ENCODE measurements around the gene TPST2.

The TPST2 gene

DNA sequence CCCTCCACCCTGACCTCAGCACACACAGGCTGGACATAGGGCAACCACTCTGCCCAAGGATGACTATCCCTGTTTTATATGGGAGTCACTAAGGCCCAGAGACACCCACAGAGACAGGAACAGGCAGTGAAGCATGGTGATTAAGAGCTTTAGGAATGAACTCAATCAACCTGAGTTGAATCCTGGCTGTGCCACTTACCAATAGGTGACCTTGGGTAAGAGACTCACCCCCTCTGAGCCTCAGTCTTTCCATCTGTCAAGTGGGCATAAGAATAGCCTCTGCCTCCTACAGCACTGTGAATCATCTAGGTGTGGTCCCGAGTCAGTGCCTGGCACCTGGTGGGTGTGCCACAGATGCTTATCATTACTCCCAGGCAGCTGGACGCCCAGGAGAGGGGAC is 21.1 kb upstream of the TPST2 start:
- Histone ChIP-seq H3K4me2 (ENCODE audit: insufficient read depth, low read length) (no peak overlapping the region), H3K4me3 (ENCODE audit: low read depth in 1 of 2, low read length in 2 of 2) (no peak overlapping the region), H3K27me3 (ENCODE audit: insufficient read depth, low read length, poor library complexity) (no peaks in the 10 kb centered on the region), H3K36me3 (ENCODE audit: insufficient read depth, low read length) (no peaks in the 10 kb centered on the region), H3K27ac (ENCODE audit: low read length) (no peak overlapping the region), H4K20me1 (ENCODE audit: insufficient read depth, low read length) (no peaks in the 10 kb centered on the region), H3K9me3 (ENCODE audit: insufficient read depth, low read length, severe bottlenecking) (no peaks in the 10 kb centered on the region), H2AFZ (ENCODE audit: low read depth, low read length) (no peak overlapping the region), H3K79me2 (ENCODE audit: insufficient read depth, low read length) (no peaks in the 10 kb centered on the region), H3K4me1 (ENCODE audit: insufficient read depth, low read length) (peaks cover 6% of the 10 kb centered on the region), H3K9ac (ENCODE audit: low read depth, low read length) (no peak overlapping the region)
- DNase-seq = no peak
- ATAC-seq (ENCODE audit: insufficient read depth, low read depth) = no peak
- TF ChIP-seq, protein P1, sequence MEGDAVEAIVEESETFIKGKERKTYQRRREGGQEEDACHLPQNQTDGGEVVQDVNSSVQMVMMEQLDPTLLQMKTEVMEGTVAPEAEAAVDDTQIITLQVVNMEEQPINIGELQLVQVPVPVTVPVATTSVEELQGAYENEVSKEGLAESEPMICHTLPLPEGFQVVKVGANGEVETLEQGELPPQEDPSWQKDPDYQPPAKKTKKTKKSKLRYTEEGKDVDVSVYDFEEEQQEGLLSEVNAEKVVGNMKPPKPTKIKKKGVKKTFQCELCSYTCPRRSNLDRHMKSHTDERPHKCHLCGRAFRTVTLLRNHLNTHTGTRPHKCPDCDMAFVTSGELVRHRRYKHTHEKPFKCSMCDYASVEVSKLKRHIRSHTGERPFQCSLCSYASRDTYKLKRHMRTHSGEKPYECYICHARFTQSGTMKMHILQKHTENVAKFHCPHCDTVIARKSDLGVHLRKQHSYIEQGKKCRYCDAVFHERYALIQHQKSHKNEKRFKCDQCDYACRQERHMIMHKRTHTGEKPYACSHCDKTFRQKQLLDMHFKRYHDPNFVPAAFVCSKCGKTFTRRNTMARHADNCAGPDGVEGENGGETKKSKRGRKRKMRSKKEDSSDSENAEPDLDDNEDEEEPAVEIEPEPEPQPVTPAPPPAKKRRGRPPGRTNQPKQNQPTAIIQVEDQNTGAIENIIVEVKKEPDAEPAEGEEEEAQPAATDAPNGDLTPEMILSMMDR (IDR thresholded peaks at IDR 0.05; ENCODE audit: borderline replicate concordance, extremely low read depth, low read length, poor library complexity, severe bottlenecking) = no peak
- no peak for TF ChIP-seq EZH2 (IDR thresholded peaks at IDR 0.05; ENCODE audit: borderline replicate concordance, low read depth, low read length, severe bottlenecking)

DNA sequence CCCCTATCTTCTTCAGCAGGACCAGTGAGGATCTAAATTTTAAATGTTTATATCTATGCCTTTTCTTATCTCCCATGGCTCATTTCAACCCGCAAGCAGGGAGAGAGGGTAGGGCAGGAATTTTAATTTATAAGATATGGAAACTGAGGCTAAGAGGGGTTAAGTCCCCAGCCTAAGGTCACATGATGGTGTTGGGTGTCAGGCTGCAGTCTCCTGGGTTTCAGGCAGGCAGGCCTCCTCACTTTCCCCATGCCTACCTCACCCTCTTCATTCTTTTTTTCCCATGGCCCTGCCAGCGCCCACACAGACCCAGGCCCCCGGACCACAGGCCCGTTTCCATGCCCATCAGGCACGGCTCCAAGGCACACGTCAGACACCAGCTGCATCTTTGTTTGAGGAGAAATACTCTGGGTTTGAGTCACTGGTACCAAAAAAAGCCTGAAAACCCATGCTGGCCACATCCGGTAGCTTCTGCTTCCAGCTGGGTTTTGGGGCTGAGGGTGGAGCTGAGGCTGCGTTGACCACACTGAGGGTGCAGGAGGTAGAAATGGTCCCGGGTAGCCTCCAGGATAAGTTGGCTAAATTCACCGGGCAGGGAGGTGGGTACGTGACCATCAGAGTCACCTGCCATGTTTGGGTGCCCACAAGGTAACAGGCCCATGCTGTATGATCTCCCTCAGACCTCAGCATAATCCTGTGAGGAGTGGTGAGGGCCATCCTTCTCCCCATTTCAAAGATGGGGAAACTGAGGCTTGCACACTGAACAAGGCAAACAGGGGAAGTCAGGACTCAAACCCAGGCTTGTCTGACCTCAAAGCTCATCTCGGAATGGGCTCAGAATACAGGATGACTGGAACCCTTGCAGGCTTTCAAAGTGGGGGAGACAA is 20.4 kb upstream of the TPST2 start:
- H3K9ac ChIP-seq (ENCODE audit: low read depth, low read length) = no peak overlapping the region
- ATAC-seq (ENCODE audit: insufficient read depth, low read depth) = peak; percentile 80
- H3K4me1 ChIP-seq (ENCODE audit: insufficient read depth, low read length) = peaks cover 6% of the 10 kb centered on the region
- H3K36me3 ChIP-seq (ENCODE audit: insufficient read depth, low read length) = no peaks in the 10 kb centered on the region
- no peaks in the 10 kb centered on the region for H4K20me1 ChIP-seq (ENCODE audit: insufficient read depth, low read length)
- no peaks in the 10 kb centered on the region for H3K79me2 ChIP-seq (ENCODE audit: insufficient read depth, low read length)
- peak; percentile 55 for DNase-seq
- no peaks in the 10 kb centered on the region for H3K27me3 ChIP-seq (ENCODE audit: insufficient read depth, low read length, poor library complexity)
- H3K4me3 ChIP-seq (ENCODE audit: low read depth in 1 of 2, low read length in 2 of 2) = no peak overlapping the region
- H3K27ac ChIP-seq (ENCODE audit: low read length) = no peak overlapping the region
- no peaks in the 10 kb centered on the region for H3K9me3 ChIP-seq (ENCODE audit: insufficient read depth, low read length, severe bottlenecking)
- H2AFZ ChIP-seq (ENCODE audit: low read depth, low read length) = no peak overlapping the region
- no peak overlapping the region for H3K4me2 ChIP-seq (ENCODE audit: insufficient read depth, low read length)
- TF ChIP-seq EZH2 (IDR thresholded peaks at IDR 0.05; ENCODE audit: borderline replicate concordance, low read depth, low read length, severe bottlenecking) = no peak
- TF ChIP-seq, protein P1 (IDR thresholded peaks at IDR 0.05; ENCODE audit: borderline replicate concordance, extremely low read depth, low read length, poor library complexity, severe bottlenecking) = no peak

DNA sequence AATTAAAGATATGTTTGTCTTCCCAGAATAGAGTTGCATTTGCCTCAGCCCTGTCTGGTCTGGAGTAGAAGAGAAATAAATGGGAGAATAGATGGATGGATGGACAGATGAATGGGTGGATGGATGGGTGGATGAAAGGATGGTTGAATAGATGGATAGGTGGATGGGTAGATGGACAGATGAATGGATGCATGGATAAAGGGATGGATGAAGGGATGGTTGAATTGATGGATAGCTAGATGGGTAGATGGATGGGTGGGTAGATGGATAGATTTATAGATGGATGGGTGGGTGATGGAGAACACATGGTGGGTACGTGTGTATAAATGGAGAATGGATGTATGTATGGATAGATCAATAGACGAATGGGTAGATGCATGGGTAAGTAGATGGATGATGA is 19.4 kb upstream of the TPST2 start:
- ATAC-seq (ENCODE audit: insufficient read depth, low read depth) (no peak), DNase-seq (no peak)
- Histone ChIP-seq H3K4me1 (ENCODE audit: insufficient read depth, low read length) (peaks cover 6% of the 10 kb centered on the region), H3K4me3 (ENCODE audit: low read depth in 1 of 2, low read length in 2 of 2) (no peak overlapping the region), H3K9me3 (ENCODE audit: insufficient read depth, low read length, severe bottlenecking) (no peaks in the 10 kb centered on the region), H3K36me3 (ENCODE audit: insufficient read depth, low read length) (no peaks in the 10 kb centered on the region), H3K27ac (ENCODE audit: low read length) (no peak overlapping the region), H2AFZ (ENCODE audit: low read depth, low read length) (no peak overlapping the region), H3K9ac (ENCODE audit: low read depth, low read length) (no peak overlapping the region), H3K27me3 (ENCODE audit: insufficient read depth, low read length, poor library complexity) (no peaks in the 10 kb centered on the region), H4K20me1 (ENCODE audit: insufficient read depth, low read length) (no peaks in the 10 kb centered on the region), H3K79me2 (ENCODE audit: insufficient read depth, low read length) (no peaks in the 10 kb centered on the region), H3K4me2 (ENCODE audit: insufficient read depth, low read length) (no peak overlapping the region)
- TF ChIP-seq EZH2 (IDR thresholded peaks at IDR 0.05; ENCODE audit: borderline replicate concordance, low read depth, low read length, severe bottlenecking) = no peak
- TF ChIP-seq, protein P1 (IDR thresholded peaks at IDR 0.05; ENCODE audit: borderline replicate concordance, extremely low read depth, low read length, poor library complexity, severe bottlenecking) = no peak
